NCI-H1417 (cell line): ENCODE data around the gene BTD.

Experiments used
- DNase-seq, 3 experiments: peaks; one replicate each; lab custom pipeline; 2025; lab: John Stamatoyannopoulos, UW

BTD gene

DNA sequence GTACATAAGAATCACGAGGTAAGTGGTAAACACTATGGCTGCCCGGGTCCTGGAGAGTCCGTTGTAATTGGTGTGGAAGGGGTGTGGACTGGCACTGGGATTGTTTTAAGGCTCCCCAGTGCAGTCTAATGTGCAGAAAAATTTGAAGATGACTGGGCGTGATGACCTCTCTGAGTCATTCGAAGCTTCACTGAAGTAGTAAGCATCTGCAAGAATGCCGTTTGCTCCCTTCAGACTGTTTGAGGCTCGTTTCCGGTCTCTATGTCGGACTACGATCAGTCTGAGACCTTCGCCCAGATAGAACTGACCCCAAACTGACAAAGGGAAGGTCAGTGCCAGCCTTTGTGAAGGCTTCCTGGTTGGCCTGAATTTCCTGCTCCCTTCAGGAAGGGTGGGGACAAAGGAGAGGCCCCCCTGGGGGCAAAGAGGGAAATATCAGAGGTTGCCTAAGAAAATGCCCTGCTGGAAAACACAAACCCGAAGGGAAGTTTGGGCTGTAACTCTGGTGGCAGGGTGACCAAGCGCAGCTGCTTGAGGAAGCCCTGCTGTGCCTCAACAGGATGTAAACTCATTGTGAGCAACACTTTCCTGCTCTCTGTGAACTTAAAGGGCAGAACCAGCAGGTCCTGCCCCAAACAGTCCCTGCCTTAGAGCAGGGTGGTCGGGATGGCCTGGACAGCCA, 34.6 kb downstream of the BTD start:
- DNase-seq = no peak

DNA sequence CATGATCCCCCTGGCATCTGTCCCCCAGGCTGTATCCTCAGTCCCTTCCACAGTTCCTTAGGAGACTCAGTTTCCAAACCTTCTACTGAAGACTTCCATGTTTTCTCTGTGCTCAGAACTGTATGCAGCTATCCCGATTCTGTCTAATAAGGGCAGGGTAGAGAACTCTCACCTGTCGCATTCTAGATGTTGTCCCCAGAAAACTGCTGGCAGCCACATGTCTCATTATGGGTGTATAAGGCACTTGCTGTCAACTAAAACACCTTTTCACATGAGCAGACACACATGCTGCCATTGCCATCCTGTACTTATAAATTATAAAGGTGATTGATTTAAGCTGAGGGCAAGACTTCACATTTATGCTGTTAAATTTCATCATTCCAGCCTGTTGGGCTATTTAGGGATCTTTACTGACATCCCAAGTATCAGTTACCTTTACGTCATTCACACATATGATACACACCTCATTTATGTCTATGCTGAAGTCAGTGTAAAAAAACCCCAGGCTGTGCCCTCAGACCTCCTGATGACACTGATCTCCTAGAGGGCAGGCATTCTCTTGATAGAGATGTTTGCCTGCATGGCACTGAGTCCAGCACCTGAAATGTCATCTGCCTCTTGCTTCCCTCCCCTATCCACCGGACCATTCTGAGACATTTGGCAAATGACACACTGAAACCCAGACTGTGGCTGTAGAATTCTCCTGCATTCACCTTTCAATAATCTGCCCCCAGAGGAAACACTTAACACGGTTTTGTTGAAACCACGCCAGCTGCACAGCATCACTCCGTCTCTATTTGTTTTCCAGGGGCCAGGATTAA, 35.8 kb downstream of the BTD start:
- DNase-seq = peak in 1 of 3 experiments; percentile 50

DNA sequence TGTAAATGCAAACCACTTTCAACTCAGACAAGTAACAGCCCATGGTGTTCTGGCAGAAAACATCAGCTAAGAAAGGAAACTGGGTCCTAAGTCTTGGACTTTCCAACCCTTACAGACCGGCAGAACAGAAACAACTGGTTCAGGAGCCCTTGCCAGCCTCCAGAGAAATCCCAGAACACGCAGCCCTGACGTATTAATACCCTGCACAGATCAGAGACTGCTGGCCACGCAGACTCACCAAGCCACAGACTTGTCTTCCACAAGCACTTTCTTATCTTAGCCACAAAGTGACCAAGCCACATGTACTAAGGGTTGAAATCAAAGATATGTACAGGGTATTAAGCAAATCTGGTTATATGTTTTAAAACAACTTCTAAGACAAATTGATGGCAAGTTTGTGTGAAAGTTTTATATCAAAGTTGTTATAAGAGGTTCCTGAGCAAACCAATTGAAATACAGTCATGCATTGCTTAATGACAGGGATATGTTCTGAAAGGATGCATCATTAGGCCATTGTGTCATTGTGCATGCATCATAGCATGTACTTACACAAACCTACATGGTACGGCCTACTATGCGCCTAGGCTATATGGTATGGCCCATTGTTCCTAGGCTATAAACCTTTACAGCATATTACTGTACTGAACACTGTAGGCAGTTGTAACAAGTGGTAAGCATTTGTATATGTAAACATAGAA, 36.8 kb downstream of the BTD start:
- DNase-seq = no peak

DNA sequence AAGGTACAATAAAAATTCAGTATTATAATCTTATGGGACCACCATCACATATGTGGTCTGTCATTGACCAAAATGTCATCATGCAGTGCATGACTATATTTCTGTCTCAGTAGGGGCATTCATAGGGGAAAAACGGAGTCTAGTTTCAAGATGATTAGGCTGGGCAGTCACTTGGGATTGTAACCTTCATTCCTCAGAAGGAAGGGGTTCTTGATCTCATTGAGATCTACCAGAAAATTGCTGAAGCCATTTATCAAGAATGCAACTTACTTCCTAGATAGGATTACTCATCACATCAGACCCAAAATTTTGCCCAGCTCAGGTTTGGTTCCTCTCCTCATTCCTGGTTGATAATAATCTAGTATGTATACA, 37.3 kb downstream of the BTD start:
- no peak for DNase-seq

DNA sequence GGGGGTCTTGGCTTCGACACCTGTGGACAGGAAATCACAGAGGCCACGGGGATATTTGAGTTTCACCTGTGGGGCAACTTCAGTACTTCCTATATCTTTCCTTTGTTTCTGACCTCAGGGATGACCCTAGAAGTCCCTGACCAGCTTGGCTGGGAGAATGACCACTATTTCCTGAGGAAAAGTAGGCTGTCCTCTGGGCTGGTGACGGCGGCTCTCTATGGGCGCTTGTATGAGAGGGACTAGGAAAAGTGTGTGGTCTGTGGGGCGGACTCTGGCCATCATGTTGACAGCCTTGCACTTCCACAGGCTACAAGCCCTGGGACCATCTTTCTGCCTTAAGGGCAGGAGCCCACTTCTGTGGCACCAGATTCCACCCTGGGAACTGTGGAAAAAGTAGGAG, 43.7 kb downstream of the BTD start:
- no peak for DNase-seq

DNA sequence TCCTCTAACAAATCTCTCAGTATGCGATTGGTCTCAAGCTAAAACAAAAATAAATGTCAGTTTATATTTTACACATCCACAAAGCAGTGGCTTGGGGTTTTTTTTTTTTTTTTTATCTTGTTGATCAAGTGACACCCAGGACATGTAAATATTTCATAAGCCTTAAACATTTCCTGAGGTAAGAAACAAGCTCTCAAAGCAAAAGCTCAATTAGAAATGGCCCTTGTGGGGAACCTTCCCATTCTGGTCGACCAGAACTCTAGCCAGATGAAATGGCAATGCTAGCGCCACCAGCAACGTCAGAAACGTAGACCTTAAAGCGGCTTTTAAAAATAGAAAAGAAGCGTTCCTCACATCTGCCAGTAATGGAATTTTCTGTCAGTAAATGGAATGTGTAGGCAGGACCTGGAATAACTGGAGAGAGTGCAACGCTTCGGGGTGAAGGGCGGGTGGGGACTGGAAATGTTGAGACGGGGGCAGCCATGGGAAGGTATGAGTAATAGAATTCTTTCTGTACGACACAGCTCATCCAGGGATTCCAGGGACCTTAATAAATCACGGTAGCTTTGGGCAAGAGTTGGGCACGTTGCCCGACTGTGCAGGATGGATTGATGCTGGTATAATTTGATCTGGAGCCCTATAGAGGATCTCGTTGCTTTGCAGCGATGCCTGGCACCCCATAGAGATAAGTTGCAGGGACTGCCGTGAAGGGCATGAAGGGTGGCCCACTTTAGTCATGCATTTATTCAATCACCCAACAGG, 44.4 kb downstream of the BTD start:
- no peak for DNase-seq

DNA sequence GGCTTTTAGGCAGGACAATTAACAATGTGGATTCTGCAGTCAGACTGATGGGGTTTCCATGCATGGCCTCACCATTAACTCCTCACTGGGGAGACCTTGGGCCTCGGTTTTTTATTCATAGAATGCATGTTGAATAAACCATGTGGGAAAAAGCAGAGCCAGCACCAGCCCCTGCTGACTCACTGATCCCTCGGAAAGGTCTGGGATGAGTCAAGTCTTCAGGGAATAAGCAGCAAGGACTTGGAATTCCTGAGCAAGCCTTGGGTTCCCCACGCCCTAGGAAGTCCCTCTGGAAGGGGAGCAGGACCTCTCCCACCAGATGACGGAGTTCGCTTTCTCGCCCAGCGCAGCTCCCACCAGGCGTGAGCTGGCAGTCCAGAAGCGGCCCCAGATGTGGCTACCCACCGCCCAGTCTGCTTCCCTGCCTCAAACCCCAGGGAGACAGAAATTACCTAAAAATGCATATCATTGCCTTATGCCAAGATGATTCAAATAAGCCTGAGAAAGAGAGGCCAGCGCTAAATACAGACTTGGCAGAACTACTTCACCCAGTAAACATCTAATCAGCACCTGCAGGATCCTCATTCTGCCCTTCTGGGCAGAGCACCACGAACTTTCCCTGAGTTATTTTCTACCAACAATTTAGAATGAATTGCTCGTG, 45.4 kb downstream of the BTD start:
- no peak for DNase-seq

DNA sequence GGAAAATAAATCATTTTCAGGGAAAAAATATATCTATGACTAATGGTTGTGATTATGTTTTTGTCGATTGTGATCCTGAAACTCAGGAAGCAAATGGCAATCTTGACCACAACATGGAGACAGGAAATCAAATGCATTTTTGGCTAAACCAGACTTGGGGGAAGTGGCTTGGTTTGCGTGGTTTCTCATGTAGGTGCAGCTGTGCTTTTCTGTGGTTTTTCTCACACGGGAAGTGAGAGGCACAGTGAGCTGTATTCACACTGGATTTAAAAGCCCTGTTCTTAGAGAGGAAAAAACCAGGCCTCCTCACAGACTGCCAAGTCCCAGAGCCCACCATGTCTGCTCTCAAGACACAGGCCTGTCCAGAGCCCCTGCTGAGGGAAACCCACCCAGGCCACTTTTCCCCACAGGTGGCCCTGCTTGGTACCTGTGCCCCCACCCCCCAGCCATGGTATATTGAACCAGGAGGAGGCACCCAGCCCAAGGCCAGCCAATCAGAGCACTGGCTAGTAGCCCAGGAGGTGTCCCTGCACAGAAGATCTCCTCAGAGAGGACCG, 46.1 kb downstream of the BTD start:
- DNase-seq = no peak

DNA sequence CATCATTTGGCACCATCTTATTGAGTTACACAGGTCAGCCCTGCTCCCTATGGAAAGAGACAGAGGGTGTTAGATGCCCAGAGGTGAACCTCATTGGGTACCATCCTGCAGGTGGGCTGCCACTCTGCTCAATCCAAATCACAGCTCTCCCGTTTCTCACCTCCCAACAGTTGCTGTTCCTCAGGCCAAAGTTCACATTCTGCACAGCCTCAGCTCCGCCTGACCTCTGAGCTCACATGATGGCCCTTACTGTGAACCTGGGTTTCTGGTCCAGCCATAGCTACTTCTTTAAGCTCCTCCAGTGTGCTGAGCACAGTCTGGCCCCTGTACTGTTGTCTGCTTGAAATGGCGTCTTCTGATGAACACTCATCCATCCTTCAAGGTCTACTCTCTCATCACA, 47.8 kb downstream of the BTD start:
- DNase-seq = no peak

DNA sequence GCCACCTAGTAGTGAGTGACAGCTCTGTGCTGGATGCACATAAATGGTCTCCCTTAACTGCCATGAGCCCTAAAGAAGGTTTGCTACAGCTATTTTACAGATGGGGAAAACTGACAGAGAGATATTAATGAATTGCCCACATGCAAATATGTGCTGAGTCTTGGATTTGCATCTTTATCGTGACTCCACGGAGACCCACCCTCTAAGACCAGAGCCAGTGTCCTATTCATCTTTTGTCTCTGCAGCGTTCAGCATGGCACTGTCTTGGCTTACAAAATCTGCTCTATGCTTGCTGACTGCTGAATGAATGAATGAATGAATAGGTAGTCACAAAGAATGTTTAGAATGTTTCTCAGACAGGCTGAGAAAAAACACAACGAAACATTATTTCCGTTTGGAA, 48.3 kb downstream of the BTD start:
- no peak for DNase-seq

DNA sequence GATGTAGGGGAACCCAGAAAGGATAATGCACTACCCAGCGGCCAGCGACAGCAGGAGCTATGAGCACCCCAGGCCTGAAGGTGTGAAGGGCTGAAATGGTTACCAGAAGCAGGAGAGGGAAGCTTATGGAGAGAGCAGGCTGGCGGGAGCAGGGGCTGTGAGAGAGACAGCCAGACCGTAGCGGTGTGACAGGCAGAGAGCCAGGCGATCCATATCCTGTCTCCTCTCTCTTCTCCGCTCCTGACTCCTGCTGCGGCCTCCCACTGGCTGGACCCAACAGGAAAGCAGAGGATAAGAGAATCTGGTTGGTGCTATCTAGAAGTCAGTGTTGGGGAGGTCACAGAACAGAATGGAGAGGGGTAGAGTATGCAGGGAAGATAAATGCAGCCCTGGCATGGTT, 49.9 kb downstream of the BTD start:
- no peak for DNase-seq

DNA sequence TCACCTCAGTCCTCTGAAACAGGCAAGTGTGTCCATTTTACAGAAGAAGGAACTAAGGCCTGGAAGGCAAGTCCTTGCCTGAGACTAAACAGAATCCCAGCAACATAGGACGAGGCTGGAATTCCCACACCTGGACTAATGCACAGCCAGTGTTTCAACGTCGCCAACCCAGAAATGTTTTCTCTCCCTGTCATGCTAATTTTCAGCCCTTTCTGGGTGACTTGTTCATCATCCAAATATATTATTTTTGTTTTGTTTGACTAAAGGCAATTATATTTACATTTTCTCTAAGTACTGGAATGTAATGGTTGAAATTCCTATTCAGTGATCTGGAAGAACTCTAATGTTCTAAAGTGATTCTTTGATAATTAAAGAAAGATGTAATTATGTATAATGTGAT, 51.8 kb downstream of the BTD start:
- DNase-seq = no peak

DNA sequence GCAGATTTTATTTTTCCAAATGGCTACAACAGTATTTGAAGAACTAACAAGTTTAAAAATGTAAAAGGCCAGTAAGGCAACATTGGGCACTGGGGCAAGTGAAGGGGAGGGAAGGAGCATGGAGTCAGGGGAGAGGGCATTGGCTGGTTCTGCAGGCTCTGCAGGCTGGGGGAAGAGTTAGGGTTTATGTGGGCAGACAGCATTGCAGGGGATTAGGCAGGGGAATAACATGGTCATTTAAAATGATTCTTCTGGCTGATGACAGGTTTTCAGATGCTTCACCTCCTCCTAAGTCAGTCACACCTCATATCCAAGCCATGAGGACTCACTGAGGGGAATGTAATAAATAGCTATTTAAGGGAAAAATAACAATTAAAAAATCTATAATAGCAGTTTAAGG, 52.6 kb downstream of the BTD start:
- no peak for DNase-seq

DNA sequence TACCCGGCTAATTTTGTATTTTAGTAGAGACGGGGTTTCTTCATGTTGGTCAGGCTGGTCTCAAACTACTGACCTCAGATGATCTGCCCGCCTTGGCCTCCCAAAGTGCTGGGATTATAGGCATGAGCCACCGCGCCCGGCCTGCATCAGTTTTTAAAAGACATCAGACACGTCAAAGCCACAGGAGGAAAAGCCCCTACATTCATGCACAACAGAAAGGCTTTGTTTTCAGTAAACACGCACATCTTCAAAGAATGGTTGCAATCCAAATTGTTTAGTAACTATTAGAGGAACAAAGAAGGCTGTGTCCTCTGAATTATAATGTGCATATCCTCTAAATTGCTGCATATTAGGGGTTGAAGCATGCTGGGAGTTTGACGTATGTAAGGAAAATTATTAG, 53.3 kb downstream of the BTD start:
- DNase-seq = no peak

DNA sequence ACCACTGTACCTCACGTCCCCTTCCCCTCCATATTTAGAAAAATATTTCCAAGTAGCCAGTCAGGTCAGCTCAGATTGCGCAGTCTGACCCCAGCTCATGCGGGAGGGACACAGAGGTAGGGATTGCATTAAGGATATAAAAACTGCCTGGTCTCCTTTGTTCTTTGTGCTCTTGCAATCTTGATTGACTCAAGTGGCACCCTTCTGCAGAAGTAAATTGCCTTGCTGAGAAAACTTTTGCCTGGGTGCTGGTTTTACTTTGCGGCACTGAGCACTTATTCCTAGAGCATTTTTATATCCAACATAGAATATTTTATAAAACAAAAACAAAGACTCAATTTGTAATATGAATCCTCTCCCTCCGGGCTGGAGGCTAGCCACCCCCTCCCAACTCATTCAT, 54.8 kb downstream of the BTD start:
- no peak for DNase-seq

DNA sequence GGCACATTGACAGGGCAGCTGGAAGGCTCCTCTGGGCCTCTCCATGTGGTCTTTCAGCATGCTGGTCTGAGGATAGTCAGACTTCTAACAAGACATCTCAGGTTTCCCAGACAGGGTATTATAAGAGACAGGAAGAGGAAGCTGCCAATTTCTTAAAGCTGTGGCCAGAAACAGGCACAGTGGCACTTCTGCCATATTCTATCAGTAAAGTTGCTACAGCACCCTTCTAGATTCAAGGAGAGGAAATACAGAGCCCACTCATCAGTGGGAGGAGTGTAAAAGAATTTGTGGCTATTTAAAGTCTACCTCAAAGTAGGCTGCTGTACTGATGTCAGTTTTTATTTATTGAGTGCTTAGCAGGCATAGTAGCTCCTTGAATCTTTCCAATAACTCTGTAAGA, 55.5 kb downstream of the BTD start:
- no peak for DNase-seq

DNA sequence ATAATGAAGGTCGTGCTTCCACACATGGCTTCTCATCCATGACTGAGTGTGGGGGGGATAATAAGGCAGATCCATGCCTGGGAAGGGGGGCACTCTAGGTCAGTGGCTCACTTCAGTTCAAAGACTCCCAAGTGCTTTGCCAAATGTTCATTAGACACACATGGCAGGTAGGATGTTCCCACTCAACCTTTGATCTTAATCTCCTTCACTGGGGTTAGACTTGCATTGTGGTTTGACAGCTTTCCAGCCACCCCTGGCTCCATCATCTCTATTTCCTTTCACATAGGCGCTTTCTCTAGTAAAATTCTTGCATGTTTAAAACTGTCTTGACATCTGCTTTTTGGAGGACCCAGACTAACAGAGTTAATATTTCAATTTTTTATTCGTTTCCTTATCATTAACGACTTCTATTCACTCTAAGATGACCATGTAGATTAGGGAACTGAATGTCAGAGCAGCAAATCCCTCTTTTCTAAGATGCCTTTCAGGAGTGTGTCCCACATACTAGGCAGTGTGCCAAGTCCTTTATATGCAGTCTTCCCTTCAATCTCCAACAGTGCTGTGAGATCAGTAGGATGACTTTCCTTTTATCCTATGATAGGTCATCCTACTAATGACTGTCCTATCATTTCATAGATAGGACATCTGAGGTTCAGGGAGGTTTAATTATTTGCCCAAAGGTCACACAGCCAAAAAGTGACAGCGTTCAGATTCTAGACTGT, 57.9 kb downstream of the BTD start:
- peak in 1 of 3 experiments; percentile 0 for DNase-seq

DNA sequence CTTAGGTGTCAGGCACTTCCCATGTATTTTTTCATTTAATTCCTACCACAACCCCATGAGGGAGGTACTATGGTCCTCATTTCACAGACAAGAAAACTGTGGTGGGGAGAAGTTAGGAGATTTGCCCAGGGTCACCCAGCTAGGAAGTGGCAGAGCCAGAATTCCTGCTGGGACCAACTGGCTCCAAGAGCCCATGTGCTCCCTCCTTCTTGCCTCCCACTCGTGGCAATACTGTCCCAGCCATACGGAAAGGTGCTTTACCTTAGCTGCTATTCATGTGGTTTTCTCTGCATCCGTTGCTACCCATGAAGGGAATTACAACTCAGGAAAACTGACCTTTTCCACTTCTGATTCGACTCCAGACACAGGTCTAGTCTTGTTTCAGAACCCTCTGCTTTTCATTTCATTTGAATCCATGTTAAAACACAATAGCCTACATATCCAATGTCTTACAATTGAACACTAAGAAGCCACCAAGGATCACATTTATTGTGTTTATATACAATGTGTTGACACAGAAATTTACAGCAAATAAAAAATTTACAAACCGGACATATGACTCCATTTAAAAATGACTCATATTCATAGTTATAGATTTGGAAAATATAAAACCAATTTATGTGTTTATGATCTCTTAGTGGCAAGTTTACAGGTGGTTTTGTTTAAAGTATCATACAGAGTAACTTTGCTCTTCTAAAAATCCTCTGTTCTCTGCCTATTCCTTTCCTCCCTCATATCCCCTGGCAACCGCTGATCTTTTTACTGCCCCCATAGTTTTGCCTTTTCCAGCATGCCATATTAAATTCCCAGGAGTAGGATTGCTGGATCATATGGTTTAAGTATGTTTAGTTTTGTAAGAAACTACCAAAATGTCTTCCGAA, 58.8 kb downstream of the BTD start:
- no peak for DNase-seq

DNA sequence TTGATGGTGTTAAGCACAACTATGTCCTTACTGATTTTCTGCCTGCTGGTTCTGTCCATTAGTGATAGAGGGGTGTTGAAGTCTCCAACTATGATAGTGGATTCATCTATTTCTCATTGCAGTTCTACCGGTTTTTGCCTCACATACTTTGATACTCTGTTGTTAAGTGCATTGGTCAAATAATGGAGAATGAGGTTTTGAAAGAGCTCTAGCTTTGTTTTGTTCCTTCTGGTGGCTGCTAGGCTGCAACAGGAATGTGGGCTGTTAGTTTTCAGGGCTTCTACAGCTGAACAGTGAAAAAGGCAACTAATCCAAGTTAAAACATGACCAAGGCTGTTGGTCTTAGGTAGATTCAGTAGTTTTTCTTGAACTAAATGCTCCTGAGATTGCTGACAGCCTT, 62.6 kb downstream of the BTD start:
- DNase-seq = no peak
